Aorta (tissue), 5 donors: ENCODE data around the gene SULT1A4. TPM values are rescaled to one million over a fixed set of nuclear protein-coding genes. Genes with fewer than 3 reads are reported as not detected.
"Not testable (repeated sequence)": the region's sequence is repeated elsewhere in the genome, so short reads cannot be mapped to it uniquely, and the experiment has no call there.

ENCODE experiments used
- ATAC-seq: fragments of 200-7000 bp; cut with Tn5 transposase; one replicate; pipeline ENCODE4 v1.9.1; 2022; ENCODE audit warnings: moderate library complexity; ENCODE audit not compliant: low FRiP score
- DNase-seq, 2 donors: peaks; one replicate each; pipeline ENCODE4 v3.0.0-alpha.2; 2020
- H3K27ac ChIP-seq, 2 donors: one replicate each; pipeline ENCODE4 v1.5.1; 2013; ENCODE audit warnings: low read length in 2 of 2, mild to moderate bottlenecking in 2 of 2, moderate library complexity in 2 of 2, control low read depth in 1 of 2, inconsistent platforms in 1 of 2, low read depth in 1 of 2
- H3K27me3 ChIP-seq, 2 donors: one replicate each; pipeline ENCODE4 v1.6.1; 2013; ENCODE audit warnings: control low read depth in 1 of 2, low read length in 1 of 2, mild to moderate bottlenecking in 1 of 2, moderate library complexity in 1 of 2; ENCODE audit not compliant: insufficient read depth in 2 of 2, control insufficient read depth in 1 of 2
- H3K36me3 ChIP-seq, 2 donors: one replicate each; pipeline ENCODE4 v1.6.1; 2013; ENCODE audit warnings: control low read depth in 1 of 2, low read length in 1 of 2, mild to moderate bottlenecking in 1 of 2; ENCODE audit not compliant: insufficient read depth in 2 of 2, control insufficient read depth in 1 of 2
- H3K4me1 ChIP-seq, 2 donors: one replicate each; pipeline ENCODE4 v1.6.1; 2013; ENCODE audit warnings: low read length in 2 of 2, control low read depth in 1 of 2, mild to moderate bottlenecking in 1 of 2, moderate library complexity in 1 of 2; ENCODE audit not compliant: insufficient read depth in 2 of 2, control insufficient read depth in 1 of 2
- H3K4me3 ChIP-seq, 2 donors: one replicate each; pipeline ENCODE4 v1.5.1; 2013; ENCODE audit warnings: low read length in 2 of 2, control low read depth in 1 of 2, mild to moderate bottlenecking in 1 of 2
- H3K9me3 ChIP-seq: one replicate; pipeline ENCODE4 v1.6.1; 2013; ENCODE audit warnings: mild to moderate bottlenecking, low read length; ENCODE audit not compliant: control insufficient read depth
- WGBS, 2 donors: extraction: QIAGEN DNeasy Blood & Tissue Kit; methylation state at CpG; one replicate each; pipeline ENCODE4 v1.1.7; 2013; 5-methylcytosine and 5-hydroxymethylcytosine counted together
- intact Hi-C, 2 donors: fragments of 100-400 bp; cut with DNase I; formaldehyde crosslinking; loops; one replicate each; pipeline versions ENCODE4 v1.14.2 to v1.15.0; 2022
- polyA plus RNA-seq, 2 donors: library from polyadenylated mRNA; stranded (reverse); fragments of 200-250 nt; gene quantifications; one replicate each; pipeline ENCODE4 v1.2.3, GENCODE V29; 2013
- total RNA-seq, 2 donors: library from RNA; stranded (reverse); fragmentation: NEBNext Ultra II Directional; extraction: Animal tissue kit (Norgen Biotek cat#: 25700); gene quantifications; one replicate each; pipeline ENCODE4 v1.2.1, GENCODE V29; 2021
- donor health status: healthy with polysubstance abuse.
- donor health status: Bipolar disorder and iron deficiency.
- donor health status: DM: no; HTN: no; CAD: no.
- donor health status: DM: no; HTN: no; CAD: no.
- donor health status: DM: yes; HTN: yes; CAD: no.

Gene SULT1A4
- total and polyA plus RNA-seq, 4 donors, result 4.8 to 86.1 (median 8.9) TPM

GRCh38 chr16:29465985-29466824, 6.5 kb downstream of the SULT1A4 start:
- peak; percentile 59 for ATAC-seq
- intact Hi-C loops, H3K27ac ChIP-seq: not testable (repeated sequence)

GRCh38 chr16:29466904-29467303, 7.2 kb downstream of the SULT1A4 start:
- WGBS, 2 donors, result no CpG with 5 or more reads among the region's 33 CpGs
- H3K36me3 ChIP-seq, H3K27me3 ChIP-seq, intact Hi-C loops, H3K4me3 ChIP-seq, H3K9me3 ChIP-seq, H3K27ac ChIP-seq, DNase-seq, H3K4me1 ChIP-seq: not testable (repeated sequence)
- peak; percentile 23 for ATAC-seq

More at GRCh38 chr16:29465985-29466824, 6.5 kb downstream of the SULT1A4 start:
- H3K4me3 ChIP-seq, H3K36me3 ChIP-seq, DNase-seq, H3K9me3 ChIP-seq, H3K4me1 ChIP-seq, H3K27me3 ChIP-seq: not testable (repeated sequence)
- WGBS, 2 donors, result no CpG with 5 or more reads among the region's 57 CpGs

- intact Hi-C loops, H3K27ac ChIP-seq, DNase-seq, H3K36me3 ChIP-seq, H3K4me3 ChIP-seq, H3K9me3 ChIP-seq, H3K4me1 ChIP-seq, H3K27me3 ChIP-seq, ATAC-seq: not testable (repeated sequence)
- WGBS, 2 donors, result no CpG with 5 or more reads among the region's 10 CpGs
Measured at GRCh38 chr16:29467654-29468366, 8.1 kb downstream of the SULT1A4 start.

GRCh38 chr16:29469660-29470059, 9.9 kb downstream of the SULT1A4 start:
- H3K36me3 ChIP-seq, H3K4me3 ChIP-seq, H3K9me3 ChIP-seq, intact Hi-C loops, H3K27me3 ChIP-seq, H3K4me1 ChIP-seq, H3K27ac ChIP-seq: not testable (repeated sequence)
- 1 to 2% methylated on average over 5 of the region's 6 CpGs for WGBS, 2 donors
- ATAC-seq (peak; percentile 85), DNase-seq (peak; percentile 71 to 79)

DNA sequence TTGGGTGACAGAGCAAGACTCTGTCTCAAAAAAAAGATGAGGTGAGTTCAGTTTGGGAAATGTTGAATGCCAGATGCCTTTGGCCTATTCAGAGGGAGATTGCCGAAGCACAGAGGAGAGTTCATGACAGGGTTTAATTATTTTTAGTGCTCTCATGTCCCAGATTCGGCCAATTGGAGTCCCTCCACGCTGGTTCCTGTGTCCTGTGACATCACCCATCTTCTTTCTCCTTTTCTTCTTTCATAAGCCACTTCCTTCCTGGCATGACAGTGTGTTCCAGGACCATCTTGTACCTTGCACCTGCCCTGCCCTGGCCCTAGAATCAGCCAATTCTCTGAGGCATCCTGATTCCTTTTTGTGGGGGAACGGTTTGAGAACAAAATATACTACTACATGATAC, 12.4 kb downstream of the SULT1A4 start:
- DNase-seq, ATAC-seq, H3K36me3 ChIP-seq, H3K27ac ChIP-seq, H3K4me3 ChIP-seq, intact Hi-C loops, H3K4me1 ChIP-seq, H3K9me3 ChIP-seq, H3K27me3 ChIP-seq: not testable (repeated sequence)
- WGBS, 2 donors, result no CpG with 5 or more reads among the region's 4 CpGs

DNA sequence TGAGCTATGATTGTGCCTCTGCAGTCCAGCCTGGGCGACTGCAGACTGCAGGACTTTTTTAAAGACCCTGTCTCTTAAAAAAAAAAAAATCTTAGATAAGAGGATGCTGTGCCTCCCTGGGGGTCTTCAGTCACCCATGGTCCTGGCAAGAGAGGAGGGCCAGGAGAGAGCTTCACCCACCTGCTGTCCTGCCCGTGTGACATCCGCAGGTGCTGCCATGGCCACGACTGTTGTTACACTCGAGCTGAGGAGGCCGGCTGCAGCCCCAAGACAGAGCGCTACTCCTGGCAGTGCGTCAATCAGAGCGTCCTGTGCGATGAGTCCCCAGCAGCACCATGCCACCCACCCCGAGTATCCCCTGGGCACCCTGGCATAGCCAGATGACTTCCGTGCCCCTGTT, 22.6 kb downstream of the SULT1A4 start:
- H3K4me3 ChIP-seq, H3K4me1 ChIP-seq, H3K9me3 ChIP-seq, H3K27ac ChIP-seq, ATAC-seq, H3K27me3 ChIP-seq, H3K36me3 ChIP-seq, intact Hi-C loops: not testable (repeated sequence)
- DNase-seq, result peak; percentile 12 to 59
- 70 to 86% methylated on average over 5 to 6 of the region's 12 CpGs for WGBS, 2 donors

GRCh38 chr16:29506308-29506707, 46.6 kb downstream of the SULT1A4 start, which contains the start of gene NPIPB12:
Gene NPIPB12 (minus strand): TSS chr16:29506408.
- H3K36me3 ChIP-seq, DNase-seq, intact Hi-C loops, H3K4me1 ChIP-seq, H3K27me3 ChIP-seq, H3K9me3 ChIP-seq, ATAC-seq, H3K4me3 ChIP-seq, H3K27ac ChIP-seq: not testable (repeated sequence)
- 96 to 100% methylated on average over 2 of the region's 6 CpGs for WGBS, 2 donors
